ENCODE results near the gene GRIK5. TPM values are rescaled to one million over a fixed set of nuclear protein-coding genes. Genes with fewer than 3 reads are reported as not detected.

Gene GRIK5
- polyA plus RNA-seq, 1 donor from 2014 or later = 22.4 TPM

DNA sequence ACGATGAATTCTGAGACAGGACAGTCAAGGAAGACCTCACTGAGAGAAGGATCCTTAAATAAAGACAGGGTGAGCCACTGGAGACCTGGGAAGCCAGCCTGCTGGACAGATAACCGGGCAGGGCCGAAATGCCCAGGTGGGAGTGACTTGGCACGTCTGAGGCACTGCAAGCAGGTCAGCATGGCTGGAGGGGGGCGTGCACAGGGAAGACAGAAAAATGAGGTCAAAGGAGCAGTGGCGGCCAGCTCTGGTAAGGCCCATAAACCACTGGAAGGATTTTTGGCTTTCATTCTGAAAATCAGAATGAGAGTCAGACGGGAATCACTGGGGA is 70.2 kb downstream of the GRIK5 start:
- Histone ChIP-seq H3K9me2 (ENCODE audit: insufficient read depth, low read length) (no peaks in the 10 kb centered on the region), H3K27me3 (ENCODE audit: insufficient read depth, low read depth, low read length) (peaks cover 9% of the 10 kb centered on the region), H3K4me2 (ENCODE audit: low read length) (no peak overlapping the region), H3K79me2 (replicated peaks; ENCODE audit: insufficient read depth, low read length) (peaks cover 7% of the 10 kb centered on the region), H3K9me3 (ENCODE audit: low read length) (no peaks in the 10 kb centered on the region), H4K20me1 (ENCODE audit: insufficient read depth) (no peaks in the 10 kb centered on the region), H3F3A (ENCODE audit: insufficient read depth, low read length, poor library complexity, severe bottlenecking) (peaks cover 11% of the 10 kb centered on the region), H3K36me3 (ENCODE audit: insufficient read depth, low read length) (no peaks in the 10 kb centered on the region), H2AFZ (ENCODE audit: low read depth, low read length) (no peak overlapping the region), H3K4me3 (ENCODE audit: low read length) (no peak overlapping the region), H3K27ac (ENCODE audit: low read length) (no peak overlapping the region), H3K9ac (ENCODE audit: low read length) (peak overlapping the region; percentile 28)
- TF ChIP-seq EZH2 (IDR thresholded peaks at IDR 0.05; ENCODE audit: borderline replicate concordance, insufficient read depth, low read length, poor library complexity, severe bottlenecking) = no peak
- TF ChIP-seq POLR2AphosphoS5 (IDR thresholded peaks at IDR 0.05) = no peak
- TF ChIP-seq, protein P1, sequence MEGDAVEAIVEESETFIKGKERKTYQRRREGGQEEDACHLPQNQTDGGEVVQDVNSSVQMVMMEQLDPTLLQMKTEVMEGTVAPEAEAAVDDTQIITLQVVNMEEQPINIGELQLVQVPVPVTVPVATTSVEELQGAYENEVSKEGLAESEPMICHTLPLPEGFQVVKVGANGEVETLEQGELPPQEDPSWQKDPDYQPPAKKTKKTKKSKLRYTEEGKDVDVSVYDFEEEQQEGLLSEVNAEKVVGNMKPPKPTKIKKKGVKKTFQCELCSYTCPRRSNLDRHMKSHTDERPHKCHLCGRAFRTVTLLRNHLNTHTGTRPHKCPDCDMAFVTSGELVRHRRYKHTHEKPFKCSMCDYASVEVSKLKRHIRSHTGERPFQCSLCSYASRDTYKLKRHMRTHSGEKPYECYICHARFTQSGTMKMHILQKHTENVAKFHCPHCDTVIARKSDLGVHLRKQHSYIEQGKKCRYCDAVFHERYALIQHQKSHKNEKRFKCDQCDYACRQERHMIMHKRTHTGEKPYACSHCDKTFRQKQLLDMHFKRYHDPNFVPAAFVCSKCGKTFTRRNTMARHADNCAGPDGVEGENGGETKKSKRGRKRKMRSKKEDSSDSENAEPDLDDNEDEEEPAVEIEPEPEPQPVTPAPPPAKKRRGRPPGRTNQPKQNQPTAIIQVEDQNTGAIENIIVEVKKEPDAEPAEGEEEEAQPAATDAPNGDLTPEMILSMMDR (IDR thresholded peaks at IDR 0.05; ENCODE audit: poor library complexity, severe bottlenecking) = no peak
- no peak for TF ChIP-seq MXI1 (conservative IDR thresholded peaks at IDR 0.05; ENCODE audit: poor library complexity, severe bottlenecking)
- no peak for TF ChIP-seq RAD21 (conservative IDR thresholded peaks at IDR 0.05)
- TF ChIP-seq TAF1 (IDR thresholded peaks at IDR 0.05; ENCODE audit: low read depth) = no peak
- no peak for TF ChIP-seq SMC3 (conservative IDR thresholded peaks at IDR 0.05; ENCODE audit: poor library complexity)
- TF ChIP-seq, protein P2, sequence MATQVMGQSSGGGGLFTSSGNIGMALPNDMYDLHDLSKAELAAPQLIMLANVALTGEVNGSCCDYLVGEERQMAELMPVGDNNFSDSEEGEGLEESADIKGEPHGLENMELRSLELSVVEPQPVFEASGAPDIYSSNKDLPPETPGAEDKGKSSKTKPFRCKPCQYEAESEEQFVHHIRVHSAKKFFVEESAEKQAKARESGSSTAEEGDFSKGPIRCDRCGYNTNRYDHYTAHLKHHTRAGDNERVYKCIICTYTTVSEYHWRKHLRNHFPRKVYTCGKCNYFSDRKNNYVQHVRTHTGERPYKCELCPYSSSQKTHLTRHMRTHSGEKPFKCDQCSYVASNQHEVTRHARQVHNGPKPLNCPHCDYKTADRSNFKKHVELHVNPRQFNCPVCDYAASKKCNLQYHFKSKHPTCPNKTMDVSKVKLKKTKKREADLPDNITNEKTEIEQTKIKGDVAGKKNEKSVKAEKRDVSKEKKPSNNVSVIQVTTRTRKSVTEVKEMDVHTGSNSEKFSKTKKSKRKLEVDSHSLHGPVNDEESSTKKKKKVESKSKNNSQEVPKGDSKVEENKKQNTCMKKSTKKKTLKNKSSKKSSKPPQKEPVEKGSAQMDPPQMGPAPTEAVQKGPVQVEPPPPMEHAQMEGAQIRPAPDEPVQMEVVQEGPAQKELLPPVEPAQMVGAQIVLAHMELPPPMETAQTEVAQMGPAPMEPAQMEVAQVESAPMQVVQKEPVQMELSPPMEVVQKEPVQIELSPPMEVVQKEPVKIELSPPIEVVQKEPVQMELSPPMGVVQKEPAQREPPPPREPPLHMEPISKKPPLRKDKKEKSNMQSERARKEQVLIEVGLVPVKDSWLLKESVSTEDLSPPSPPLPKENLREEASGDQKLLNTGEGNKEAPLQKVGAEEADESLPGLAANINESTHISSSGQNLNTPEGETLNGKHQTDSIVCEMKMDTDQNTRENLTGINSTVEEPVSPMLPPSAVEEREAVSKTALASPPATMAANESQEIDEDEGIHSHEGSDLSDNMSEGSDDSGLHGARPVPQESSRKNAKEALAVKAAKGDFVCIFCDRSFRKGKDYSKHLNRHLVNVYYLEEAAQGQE (IDR thresholded peaks at IDR 0.05; ENCODE audit: borderline replicate concordance) = no peak
- TF ChIP-seq EP300 (conservative IDR thresholded peaks at IDR 0.05; ENCODE audit: poor library complexity, severe bottlenecking) = no peak

DNA sequence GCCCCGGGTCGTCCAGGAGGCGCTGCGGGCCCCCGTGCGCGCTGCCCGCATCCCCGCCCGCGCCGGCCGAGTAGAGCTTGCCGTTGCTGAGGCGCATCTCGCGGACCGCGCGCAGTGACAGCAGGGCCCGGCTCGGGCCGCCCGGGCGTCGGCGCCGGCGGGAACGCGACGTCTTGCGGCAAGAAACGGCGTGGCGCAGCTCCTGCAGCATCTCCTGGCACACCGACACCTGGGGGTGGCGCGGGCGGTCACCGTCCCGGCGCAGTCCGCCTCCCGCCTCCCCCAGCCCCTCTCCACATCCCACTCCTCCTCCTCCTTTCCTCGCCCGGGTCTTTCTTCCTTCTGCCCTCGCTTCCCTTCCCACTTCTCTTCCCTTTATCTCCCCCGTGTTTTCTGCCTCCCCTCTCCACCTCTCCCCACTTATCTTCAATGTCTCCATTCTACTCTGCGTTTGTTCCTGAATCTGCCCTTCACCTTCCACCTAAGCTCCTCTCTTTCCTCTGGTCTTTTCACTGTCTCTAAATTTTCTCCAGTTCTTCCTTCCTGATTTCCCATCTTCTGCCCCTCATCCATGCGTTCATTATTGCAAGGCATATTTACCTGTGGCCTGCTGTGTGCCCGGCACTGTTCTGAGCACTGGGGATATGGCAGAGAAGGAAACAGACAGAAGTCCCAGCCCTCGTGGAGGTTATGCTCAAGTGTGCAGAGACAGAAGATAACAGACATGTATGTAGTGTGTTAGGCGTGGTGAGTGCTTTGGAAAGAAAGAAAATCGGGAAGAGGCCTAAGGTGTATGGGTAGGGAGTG is 70.7 kb downstream of the GRIK5 start:
- H3K4me3 ChIP-seq (ENCODE audit: low read length) = peak overlapping the region; percentile 47
- TF ChIP-seq, protein P1 (IDR thresholded peaks at IDR 0.05; ENCODE audit: poor library complexity, severe bottlenecking) = no peak
- no peak for TF ChIP-seq MXI1 (conservative IDR thresholded peaks at IDR 0.05; ENCODE audit: poor library complexity, severe bottlenecking)
- H3F3A ChIP-seq (ENCODE audit: insufficient read depth, low read length, poor library complexity, severe bottlenecking) = peaks cover 11% of the 10 kb centered on the region
- no peaks in the 10 kb centered on the region for H4K20me1 ChIP-seq (ENCODE audit: insufficient read depth)
- no peak overlapping the region for H2AFZ ChIP-seq (ENCODE audit: low read depth, low read length)
- H3K27ac ChIP-seq (ENCODE audit: low read length) = no peak overlapping the region
- peaks cover 10% of the 10 kb centered on the region for H3K79me2 ChIP-seq (replicated peaks; ENCODE audit: insufficient read depth, low read length)
- H3K4me2 ChIP-seq (ENCODE audit: low read length) = no peak overlapping the region
- no peaks in the 10 kb centered on the region for H3K9me2 ChIP-seq (ENCODE audit: insufficient read depth, low read length)
- H3K27me3 ChIP-seq (ENCODE audit: insufficient read depth, low read depth, low read length) = peaks cover 9% of the 10 kb centered on the region
- H3K9me3 ChIP-seq (ENCODE audit: low read length) = no peaks in the 10 kb centered on the region
- peak overlapping the region; percentile 28 for H3K9ac ChIP-seq (ENCODE audit: low read length)
- no peaks in the 10 kb centered on the region for H3K36me3 ChIP-seq (ENCODE audit: insufficient read depth, low read length)
